Stimulated activated CD4-positive, alpha-beta T cell treated with anti-CD3 and anti-CD28 coated beads, Interleukin-1b, Interleukin-23, amount 100 ng/mL, for 4 hours (primary cell): ENCODE results near the gene POLR1G.

Source experiments
- DNase-seq, 2 donors: peaks; one replicate each; pipeline ENCODE4 v3.0.0-alpha.2; 2020; ENCODE audit warnings: low read depth in 2 of 2

POLR1G gene

GRCh38 chr19:45406226-45407090 is at the start of gene POLR1G:
Gene POLR1G (plus strand): TSS chr19:45406644. CDS start chr19:45406697, 53 bp downstream.
- peak; percentile 62 to 67 for DNase-seq

DNA sequence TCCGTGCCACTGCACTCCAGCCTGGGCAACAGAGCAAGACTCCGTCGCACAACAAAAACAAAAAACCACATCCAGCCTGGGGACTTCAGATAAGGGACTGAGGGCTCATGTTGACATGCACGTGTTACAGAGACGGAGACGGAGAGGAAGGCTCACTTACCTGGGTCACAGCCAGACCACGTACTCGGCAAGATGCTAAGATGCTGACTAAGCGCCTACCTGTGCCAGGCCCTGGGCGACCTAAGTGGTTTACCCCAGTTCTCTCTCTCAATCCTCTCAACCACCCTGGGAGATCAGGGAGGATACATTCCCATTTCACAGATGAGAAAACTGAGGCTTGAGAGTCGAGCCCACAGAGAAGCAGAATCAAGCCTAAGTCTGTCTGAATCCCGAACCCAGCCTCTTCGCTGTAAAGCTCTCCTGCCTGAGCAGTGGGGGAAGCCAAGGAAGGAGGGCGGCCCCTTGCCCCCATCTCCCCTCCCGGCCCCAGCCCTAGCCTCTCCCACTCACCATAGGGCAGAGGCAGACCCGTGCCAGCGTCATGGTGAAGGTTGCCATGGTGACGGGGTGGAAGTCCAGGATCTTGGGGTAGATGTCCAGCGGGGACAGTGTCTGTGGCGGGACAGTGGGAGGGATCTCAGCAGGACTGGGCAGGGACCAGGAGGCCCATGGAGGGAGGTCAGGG is 49.5 kb upstream of the POLR1G start:
- DNase-seq, result no peak

DNA sequence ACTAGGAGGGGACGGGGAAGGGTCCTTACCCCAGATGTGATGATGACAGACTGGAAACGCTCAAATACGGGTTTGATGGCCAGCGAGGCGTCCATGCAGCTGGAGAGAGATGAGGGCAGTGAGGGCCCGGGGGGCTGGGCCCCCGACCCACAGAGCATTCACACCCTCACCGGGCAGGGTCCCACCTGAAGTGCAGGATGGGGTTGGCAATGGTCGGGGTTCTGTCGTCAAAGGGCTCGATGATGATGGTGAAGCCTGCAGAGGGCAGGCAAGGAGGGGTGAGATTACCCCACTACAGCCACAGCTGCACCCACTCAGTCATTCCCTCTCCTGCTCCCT is 49.0 kb upstream of the POLR1G start:
- DNase-seq, result no peak

GRCh38 chr19:45358213-45358792 is 48.1 kb upstream of the POLR1G start:
- DNase-seq, result no peak

GRCh38 chr19:45361608-45362007 is 44.8 kb upstream of the POLR1G start:
- DNase-seq, result no peak

DNA sequence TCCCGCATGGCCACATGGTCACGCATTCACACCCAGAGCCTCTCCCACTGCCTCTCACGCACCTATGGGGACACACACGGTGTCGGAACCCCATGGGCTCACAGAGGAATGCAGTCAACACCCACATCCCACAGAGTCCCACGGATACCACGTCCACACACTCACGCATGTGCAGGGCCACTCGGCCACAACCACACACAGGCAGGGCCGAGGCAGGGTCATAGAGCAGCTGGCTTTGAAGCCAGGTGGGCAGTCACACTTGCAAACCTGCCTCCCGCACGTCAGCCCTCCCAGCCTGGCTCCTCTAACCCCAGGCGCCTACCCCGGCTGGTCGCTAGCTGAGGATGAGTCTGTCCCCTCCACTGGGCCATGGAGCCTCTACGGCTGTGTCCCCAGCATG is 44.2 kb upstream of the POLR1G start:
- no peak for DNase-seq

- no peak for DNase-seq
These were observed 42.5 kb upstream of the POLR1G start for GRCh38 chr19:45363861-45364459.

GRCh38 chr19:45364696-45365095 is 41.7 kb upstream of the POLR1G start:
- no peak for DNase-seq

GRCh38 chr19:45368127-45368526 is 38.3 kb upstream of the POLR1G start:
- DNase-seq, result no peak

DNA sequence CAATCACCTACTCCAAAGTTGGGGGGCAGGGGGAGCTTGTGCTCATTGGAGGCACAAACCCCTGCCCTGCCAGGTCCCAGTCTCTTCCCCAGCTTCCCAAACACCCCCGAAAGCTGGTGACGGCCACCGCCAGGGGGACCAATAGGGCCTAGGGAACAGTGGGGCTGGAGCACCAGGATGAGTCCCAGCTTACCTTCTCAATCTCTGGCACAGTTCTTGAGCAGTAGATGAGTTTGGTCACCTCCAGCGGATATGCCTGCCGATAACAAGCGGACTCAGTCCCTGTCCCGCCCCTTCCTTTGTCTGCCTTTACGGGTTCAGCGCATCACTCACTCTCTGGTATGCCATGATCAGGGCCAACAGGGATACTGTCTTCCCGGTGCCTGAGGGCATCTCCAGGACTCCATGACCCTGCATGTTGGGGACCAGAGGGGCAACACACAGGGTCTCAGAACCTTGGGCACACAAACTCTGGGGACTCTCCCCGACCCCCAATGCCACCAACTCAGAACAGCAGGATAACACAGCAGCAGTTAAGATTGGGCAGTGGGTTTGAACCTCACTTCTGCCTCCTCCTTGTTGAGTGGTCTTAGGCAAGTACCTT is 37.6 kb upstream of the POLR1G start:
- DNase-seq, result no peak

GRCh38 chr19:45370410-45371204 is 35.8 kb upstream of the POLR1G start, which contains the start of gene ERCC2:
Gene ERCC2 (minus strand): TSS chr19:45370573. CDS start chr19:45370540, 33 bp downstream.
- peak; percentile 99 to 100 for DNase-seq

GRCh38 chr19:45376045-45376724 is 30.3 kb upstream of the POLR1G start:
- no peak for DNase-seq

GRCh38 chr19:45380107-45380506 is 26.3 kb upstream of the POLR1G start:
- no peak for DNase-seq

- DNase-seq, result no peak
These were observed 24.0 kb upstream of the POLR1G start for GRCh38 chr19:45382426-45382825.

DNA sequence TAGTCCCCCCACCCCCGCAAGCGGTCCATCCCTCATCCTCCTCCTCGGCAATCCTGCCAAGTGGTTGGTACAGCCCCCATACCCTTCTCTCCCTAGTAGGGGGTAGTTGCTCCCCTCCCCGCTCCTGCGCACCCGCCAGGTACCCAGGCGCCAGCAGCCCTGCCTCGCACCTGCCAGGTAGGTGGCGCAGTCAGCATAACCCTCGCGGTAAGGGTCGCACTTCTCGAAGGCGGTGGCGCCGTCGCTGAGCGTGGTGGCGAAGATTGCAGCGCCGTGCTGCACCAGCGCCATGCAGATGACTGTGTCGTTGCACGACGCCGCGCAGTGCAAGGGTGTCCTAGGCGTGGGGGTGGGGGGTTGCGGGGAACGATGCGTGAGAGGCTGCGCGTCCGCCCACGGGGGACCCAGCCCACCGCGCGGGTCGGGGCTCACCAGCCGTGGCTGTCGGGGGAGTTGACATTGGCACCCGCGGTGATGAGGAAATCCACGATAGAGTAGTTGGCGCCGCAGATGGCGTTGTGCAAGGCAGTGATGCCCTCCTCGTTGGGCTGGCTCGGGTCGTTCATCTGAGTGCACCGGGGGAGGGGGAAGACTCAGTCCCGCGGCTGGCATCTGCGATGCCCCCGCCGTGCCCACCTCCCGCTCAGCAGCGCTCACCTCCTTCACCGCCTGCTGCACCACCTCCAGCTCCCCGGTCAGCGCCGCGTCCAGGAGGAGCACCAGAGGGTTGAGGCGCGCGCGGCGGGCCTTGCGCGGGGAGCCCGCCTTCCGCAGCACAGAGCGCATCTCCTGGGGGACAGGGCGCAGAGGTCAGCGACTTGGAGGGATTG is 20.8 kb upstream of the POLR1G start:
- no peak for DNase-seq

DNA sequence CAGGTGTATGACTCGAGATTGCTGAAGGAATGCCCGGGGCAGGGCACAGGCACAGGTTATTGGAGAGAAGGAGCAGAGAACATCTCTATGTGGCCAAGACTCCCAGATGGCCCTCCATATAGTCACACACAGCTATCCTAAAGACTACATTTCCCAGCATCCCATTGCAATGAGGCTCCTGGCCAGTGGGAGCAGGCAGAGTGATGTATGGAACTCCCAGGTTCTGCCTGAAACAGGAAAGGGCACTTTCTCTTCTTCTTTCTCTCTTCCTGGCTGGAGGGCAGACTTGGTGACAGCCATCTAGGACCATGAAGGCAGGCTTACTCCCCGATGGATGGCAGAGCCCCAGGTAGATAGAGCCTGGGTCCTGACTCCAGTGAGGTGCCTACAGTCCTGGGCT is 15.1 kb upstream of the POLR1G start:
- no peak for DNase-seq

DNA sequence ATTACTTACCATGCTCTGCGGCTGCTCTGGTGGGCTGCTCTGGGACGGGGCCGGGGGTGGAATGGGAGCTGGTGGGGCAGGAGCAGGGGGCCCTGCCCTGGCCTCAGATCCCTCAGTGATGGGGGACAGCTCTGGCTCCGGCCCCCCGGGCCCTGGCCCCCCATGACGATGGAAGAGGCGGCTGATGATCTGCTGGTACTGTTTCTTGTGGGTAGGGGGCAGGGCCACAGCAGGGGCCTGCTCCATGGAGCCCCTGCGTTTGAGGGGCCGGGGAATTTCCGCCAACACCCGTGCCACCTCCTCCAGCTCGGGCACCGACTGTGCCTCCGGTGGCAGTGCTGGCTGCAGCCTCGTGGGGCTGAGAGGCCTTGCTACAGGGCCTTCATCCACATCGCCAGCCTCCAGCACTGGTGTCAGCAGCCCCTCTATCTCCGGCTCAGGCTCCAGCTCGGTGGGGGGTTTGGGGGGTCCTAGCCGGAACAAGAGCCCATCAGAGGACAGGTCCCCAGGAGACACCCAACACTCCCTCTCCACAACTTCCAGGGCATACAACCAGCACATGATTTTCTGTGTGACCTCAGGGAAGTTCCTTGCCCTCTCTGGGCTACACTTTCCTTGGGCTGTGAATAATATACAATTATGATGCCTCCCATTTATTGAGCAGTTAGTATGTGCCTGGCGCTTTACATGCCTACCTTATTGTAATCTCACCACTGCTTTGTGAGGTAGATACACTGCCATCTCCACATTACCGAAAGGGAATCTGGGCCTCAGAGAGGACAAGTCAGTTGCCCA is 14.4 kb upstream of the POLR1G start:
- no peak for DNase-seq

DNA sequence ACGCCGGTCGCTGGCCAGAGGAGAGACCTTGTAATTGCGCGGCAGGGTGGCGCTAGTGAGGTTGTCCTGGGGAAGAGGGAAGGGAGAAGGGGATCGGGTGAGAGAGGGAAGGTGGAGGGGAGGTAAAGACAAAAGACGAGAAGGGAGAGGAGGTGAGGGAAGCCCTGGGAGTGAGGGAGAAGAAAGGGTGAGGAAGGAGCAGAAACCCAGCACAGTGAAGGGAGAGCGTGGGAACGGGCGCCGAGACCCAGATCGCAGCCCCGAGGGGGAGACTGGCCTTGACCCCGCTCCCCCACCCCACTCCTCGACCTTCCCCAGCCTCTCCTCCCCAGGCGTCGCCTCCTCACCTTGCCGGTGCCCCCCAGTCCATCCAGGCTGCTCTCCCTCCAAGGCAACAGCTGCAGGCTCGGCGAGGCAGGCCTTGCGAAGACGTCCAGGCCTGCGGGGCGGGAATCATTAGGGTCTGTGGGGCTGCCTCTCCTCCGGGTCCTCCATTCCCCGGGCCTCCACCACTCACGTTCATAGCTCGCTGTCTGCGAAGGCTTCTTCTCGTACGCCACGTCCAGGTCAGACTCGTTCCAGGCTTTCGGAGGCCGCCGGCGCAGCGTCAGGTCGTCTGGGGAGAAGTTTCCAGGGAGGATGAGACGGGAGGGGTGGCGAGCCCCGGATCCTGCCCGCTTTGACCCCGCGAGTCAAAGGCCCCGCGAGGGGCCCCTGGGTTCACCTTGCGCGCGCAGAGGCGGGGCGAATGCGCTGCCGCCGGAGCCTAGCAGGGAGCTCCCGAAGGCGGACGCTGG is 10.4 kb upstream of the POLR1G start:
- DNase-seq, result no peak
